ENCODE results near the gene EFNA4.
A peak's percentile ranks its signal among the peaks of the same experiment; 100 is the strongest.

EFNA4 gene

GRCh38 chr1:155050560-155051341, 12.8 kb upstream of the EFNA4 start, which contains the start of gene ADAM15:
TSS of gene ADAM15 (plus strand) at chr1:155051316. CDS start at chr1:155051387, 71 bp downstream.
- peak within 1 kb of the TSS; percentile 87 for H3K9ac ChIP-seq (ENCODE audit: low read length)
- H3K4ac ChIP-seq (ENCODE audit: low read depth in 1 of 2, low read length in 2 of 2): peak within 1 kb of the TSS; percentile 7 to 57
- H3K27ac ChIP-seq (ENCODE audit: low read length, poor library complexity, severe bottlenecking): peak within 1 kb of the TSS; percentile 37
- H3K4me1 ChIP-seq (ENCODE audit: control insufficient read depth, insufficient read depth, low read depth, low read length): peaks cover 19% of the 10 kb centered on the region
- H3K23ac ChIP-seq (ENCODE audit: low read length in 2 of 2): peak within 1 kb of the TSS in 1 of 2 experiments; percentile 95
- no peak within 1 kb of the TSS for H2BK5ac ChIP-seq (ENCODE audit: low read depth, low read length, poor library complexity, severe bottlenecking)
- H4K91ac ChIP-seq (ENCODE audit: low read length): no peak within 1 kb of the TSS
- peak within 1 kb of the TSS; percentile 96 for H3K4me2 ChIP-seq (ENCODE audit: low read length, poor library complexity, severe bottlenecking)
- no peak within 1 kb of the TSS for H2BK120ac ChIP-seq (ENCODE audit: low read depth, low read length)
- H2BK15ac ChIP-seq (ENCODE audit: low read depth, poor library complexity, severe bottlenecking): peak within 1 kb of the TSS; percentile 82
- peak within 1 kb of the TSS; percentile 77 for H4K8ac ChIP-seq (ENCODE audit: low read length)
- peak within 1 kb of the TSS in 1 of 2 experiments; percentile 75 for H2BK12ac ChIP-seq (ENCODE audit: low read length in 2 of 2)
- 1% methylated on average over 57 of the region's 99 CpGs for WGBS
- H3K36me3 ChIP-seq (ENCODE audit: control insufficient read depth in 1 of 2, insufficient read depth in 2 of 2, low read depth in 1 of 2, low read length in 2 of 2): peaks cover 14 to 18% of the 10 kb centered on the region in 2 experiments
- no peak within 1 kb of the TSS for H2AK5ac ChIP-seq (ENCODE audit: low read length, severe bottlenecking)
- DNase-seq: peak; percentile 82
- peak within 1 kb of the TSS in 1 of 2 experiments; percentile 96 for H3K14ac ChIP-seq (ENCODE audit: low read length in 2 of 2)
- peak within 1 kb of the TSS; percentile 99 for H2AFZ ChIP-seq (ENCODE audit: low read depth, low read length)
- no peaks in the 10 kb centered on the region for H3K9me3 ChIP-seq (ENCODE audit: control insufficient read depth, low read length)
- H3K79me1 ChIP-seq (replicated peaks; ENCODE audit: low read length, poor library complexity, severe bottlenecking): peaks cover 13% of the 10 kb centered on the region
- no peaks in the 10 kb centered on the region for H3K27me3 ChIP-seq (ENCODE audit: control insufficient read depth in 1 of 2, insufficient read depth in 1 of 2, low read length in 2 of 2)
- peak within 1 kb of the TSS; percentile 71 to 95 for H3K4me3 ChIP-seq (ENCODE audit: insufficient read depth in 1 of 2, low read depth in 1 of 2, low read length in 2 of 2)
- H3K18ac ChIP-seq (ENCODE audit: low read depth in 1 of 2, low read length in 2 of 2): peak within 1 kb of the TSS; percentile 60 to 98

- Histone ChIP-seq H3K14ac (ENCODE audit: low read length in 2 of 2) (peak overlapping the region in 1 of 2 experiments; percentile 69), H3K36me3 (ENCODE audit: control insufficient read depth in 1 of 2, insufficient read depth in 2 of 2, low read depth in 1 of 2, low read length in 2 of 2) (peaks cover 21 to 24% of the 10 kb centered on the region in 2 experiments), H3K4me2 (ENCODE audit: low read length, poor library complexity, severe bottlenecking) (peak overlapping the region; percentile 78), H3K18ac (ENCODE audit: low read depth in 1 of 2, low read length in 2 of 2) (peak overlapping the region in 1 of 2 experiments; percentile 68), H3K9me3 (ENCODE audit: control insufficient read depth, low read length) (no peaks in the 10 kb centered on the region), H3K4me1 (ENCODE audit: control insufficient read depth, insufficient read depth, low read depth, low read length) (peaks cover 17% of the 10 kb centered on the region), H2AK5ac (ENCODE audit: low read length, severe bottlenecking) (no peak overlapping the region), H2BK120ac (ENCODE audit: low read depth, low read length) (no peak overlapping the region), H2BK15ac (ENCODE audit: low read depth, poor library complexity, severe bottlenecking) (peak overlapping the region; percentile 4), H3K4ac (ENCODE audit: low read depth in 1 of 2, low read length in 2 of 2) (peak overlapping the region; percentile 3 to 6), H3K4me3 (ENCODE audit: insufficient read depth in 1 of 2, low read depth in 1 of 2, low read length in 2 of 2) (peak overlapping the region; percentile 71 to 95), H3K27me3 (ENCODE audit: control insufficient read depth in 1 of 2, insufficient read depth in 1 of 2, low read length in 2 of 2) (no peaks in the 10 kb centered on the region), H4K91ac (ENCODE audit: low read length) (no peak overlapping the region), H3K27ac (ENCODE audit: low read length, poor library complexity, severe bottlenecking) (no peak overlapping the region), H3K79me1 (replicated peaks; ENCODE audit: low read length, poor library complexity, severe bottlenecking) (peaks cover 13% of the 10 kb centered on the region), H3K23ac (ENCODE audit: low read length in 2 of 2) (peak overlapping the region in 1 of 2 experiments; percentile 34), H4K8ac (ENCODE audit: low read length) (no peak overlapping the region), H2BK5ac (ENCODE audit: low read depth, low read length, poor library complexity, severe bottlenecking) (no peak overlapping the region), H2AFZ (ENCODE audit: low read depth, low read length) (peak overlapping the region; percentile 72), H2BK12ac (ENCODE audit: low read length in 2 of 2) (peak overlapping the region in 1 of 2 experiments; percentile 51), H3K9ac (ENCODE audit: low read length) (peak overlapping the region; percentile 87)
- DNase-seq: no peak
- WGBS: under 1% methylated on average over 28 of the region's 31 CpGs
Measured at GRCh38 chr1:155051342-155051776, 12.2 kb upstream of the EFNA4 start.

- no peak overlapping the region for H2BK5ac ChIP-seq (ENCODE audit: low read depth, low read length, poor library complexity, severe bottlenecking)
- peak overlapping the region in 1 of 2 experiments; percentile 69 for H3K14ac ChIP-seq (ENCODE audit: low read length in 2 of 2)
- H2BK15ac ChIP-seq (ENCODE audit: low read depth, poor library complexity, severe bottlenecking): no peak overlapping the region
- peak; percentile 45 for DNase-seq
- H3K23ac ChIP-seq (ENCODE audit: low read length in 2 of 2): no peak overlapping the region
- peak overlapping the region; percentile 27 for H4K8ac ChIP-seq (ENCODE audit: low read length)
- no peak overlapping the region for H4K91ac ChIP-seq (ENCODE audit: low read length)
- H3K9ac ChIP-seq (ENCODE audit: low read length): peak overlapping the region; percentile 87
- peaks cover 13% of the 10 kb centered on the region for H3K79me1 ChIP-seq (replicated peaks; ENCODE audit: low read length, poor library complexity, severe bottlenecking)
- H2AK5ac ChIP-seq (ENCODE audit: low read length, severe bottlenecking): no peak overlapping the region
- H2AFZ ChIP-seq (ENCODE audit: low read depth, low read length): peak overlapping the region; percentile 46
- peak overlapping the region in 1 of 2 experiments; percentile 7 for H2BK12ac ChIP-seq (ENCODE audit: low read length in 2 of 2)
- peak overlapping the region in 1 of 2 experiments; percentile 3 for H3K4ac ChIP-seq (ENCODE audit: low read depth in 1 of 2, low read length in 2 of 2)
- H3K4me1 ChIP-seq (ENCODE audit: control insufficient read depth, insufficient read depth, low read depth, low read length): peaks cover 17% of the 10 kb centered on the region
- peak overlapping the region; percentile 71 to 95 for H3K4me3 ChIP-seq (ENCODE audit: insufficient read depth in 1 of 2, low read depth in 1 of 2, low read length in 2 of 2)
- peaks cover 26 to 29% of the 10 kb centered on the region in 2 experiments for H3K36me3 ChIP-seq (ENCODE audit: control insufficient read depth in 1 of 2, insufficient read depth in 2 of 2, low read depth in 1 of 2, low read length in 2 of 2)
- peak overlapping the region; percentile 78 for H3K4me2 ChIP-seq (ENCODE audit: low read length, poor library complexity, severe bottlenecking)
- WGBS: 2% methylated on average over 27 of the region's 27 CpGs
- no peak overlapping the region for H3K27ac ChIP-seq (ENCODE audit: low read length, poor library complexity, severe bottlenecking)
- no peak overlapping the region for H2BK120ac ChIP-seq (ENCODE audit: low read depth, low read length)
- peak overlapping the region in 1 of 2 experiments; percentile 75 for H3K18ac ChIP-seq (ENCODE audit: low read depth in 1 of 2, low read length in 2 of 2)
- H3K27me3 ChIP-seq (ENCODE audit: control insufficient read depth in 1 of 2, insufficient read depth in 1 of 2, low read length in 2 of 2): no peaks in the 10 kb centered on the region
- H3K9me3 ChIP-seq (ENCODE audit: control insufficient read depth, low read length): no peaks in the 10 kb centered on the region
Measured at GRCh38 chr1:155051777-155052398, 11.7 kb upstream of the EFNA4 start.

Measured in mesenchymal stem cell (in vitro differentiated cells and primary cell).